Tibial nerve (tissue), 4 donors: ENCODE results near the gene EGFL6. TPM values are rescaled to one million over a fixed set of nuclear protein-coding genes. Genes with fewer than 3 reads are reported as not detected.

ENCODE experiments used
- DNase-seq, 2 donors: peaks; one replicate each; pipeline ENCODE4 v3.0.0-alpha.2; 2019; ENCODE audit warnings: low spot score in 2 of 2
- H3K27ac ChIP-seq, 4 donors: fragments of 200-600 bp; sonication (generic) in 3 of 4; one replicate each; pipeline ENCODE4 v1.5.1; 2017 to 2019; ENCODE audit warnings: mild to moderate bottlenecking in 1 of 4
- H3K27me3 ChIP-seq, 2 donors: fragments of 200-600 bp; sonication (generic) in 1 of 2; one replicate each; pipeline versions ENCODE4 v1.5.1 to v1.6.0; 2017 to 2019
- H3K36me3 ChIP-seq, 3 donors: fragments of 200-600 bp; sonication (generic); one replicate each; pipeline ENCODE4 v1.5.1; 2018 to 2019
- H3K4me1 ChIP-seq, 4 donors: fragments of 200-600 bp; sonication (generic) in 3 of 4; one replicate each; pipeline ENCODE4 v1.5.1; 2017 to 2019
- H3K4me3 ChIP-seq, 4 donors: fragments of 200-600 bp; sonication (generic) in 3 of 4; one replicate each; pipeline ENCODE4 v1.5.1; 2017 to 2019; ENCODE audit warnings: mild to moderate bottlenecking in 1 of 4, moderate library complexity in 1 of 4
- H3K9me3 ChIP-seq, 4 donors: fragments of 200-600 bp; sonication (generic) in 3 of 4; one replicate each; pipeline ENCODE4 v1.5.1; 2017 to 2019
- EP300 ChIP-seq, 2 donors: sonication (generic); formaldehyde crosslinking; IDR thresholded peaks; one replicate each; pipeline ENCODE4 v1.6.1; 2017; ENCODE audit warnings: antibody characterized with exemption in 2 of 2, mild to moderate bottlenecking in 1 of 2
- POLR2A ChIP-seq, 2 donors: fragments of 450-650 bp; IDR thresholded peaks; one replicate each; pipeline ENCODE4 v1.6.1; 2017; ENCODE audit warnings: antibody characterized with exemption in 2 of 2, mild to moderate bottlenecking in 2 of 2, moderate library complexity in 2 of 2
- WGBS, 2 donors: methylation state at CpG; one replicate each; pipeline ENCODE4 v1.1.5; 2018; 5-methylcytosine and 5-hydroxymethylcytosine counted together
- total RNA-seq, 4 donors: library from RNA; depleted of rRNA; stranded (reverse); fragments of >200 nt; gene quantifications; one replicate each; pipeline ENCODE4 v1.1.0, GENCODE V29; 2016
- TF ChIP-seq, protein P1 (sequence below), 5 experiments: fragments of 200-600 bp in 3 of 5; fragments of 450-650 bp in 2 of 5; sonication (generic) in 3 of 5; IDR thresholded peaks; one replicate each; pipeline ENCODE4 v1.5.1; 2016 to 2019; ENCODE audit warnings: antibody characterized with exemption in 5 of 5, mild to moderate bottlenecking in 3 of 5, moderate library complexity in 2 of 5

Gene EGFL6
- total RNA-seq, 4 donors from 2014 or later: not detected

DNA sequence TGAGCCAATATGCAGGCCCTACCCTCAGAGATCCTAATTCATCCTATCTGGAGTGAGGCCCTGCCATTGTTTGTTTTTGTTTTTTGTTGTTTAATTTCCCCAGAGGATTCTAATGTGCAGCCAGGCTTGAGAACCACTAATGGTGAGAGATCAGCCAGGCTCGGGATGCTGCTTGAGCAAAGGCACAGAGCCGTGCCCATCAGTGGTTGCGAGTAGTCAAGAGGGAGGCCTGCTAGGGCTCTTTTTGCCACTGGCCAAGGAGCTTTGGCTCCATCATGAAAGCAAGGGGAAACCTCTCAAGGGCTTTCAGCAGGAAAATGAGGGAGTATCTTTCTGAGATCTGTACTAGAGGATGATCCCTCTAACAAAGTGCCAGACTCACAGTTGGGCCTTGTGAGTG is 86.3 kb downstream of the EGFL6 start:
- H3K27ac ChIP-seq: no peak overlapping the region
- H3K4me1 ChIP-seq: peaks cover 0 to 15% (median 7%) of the 10 kb centered on the region in 4 donors
- no peaks in the 10 kb centered on the region for H3K9me3 ChIP-seq
- TF ChIP-seq POLR2A (IDR thresholded peaks at IDR 0.05) (no peak), EP300 (IDR thresholded peaks at IDR 0.05) (no peak)
- TF ChIP-seq, protein P1, sequence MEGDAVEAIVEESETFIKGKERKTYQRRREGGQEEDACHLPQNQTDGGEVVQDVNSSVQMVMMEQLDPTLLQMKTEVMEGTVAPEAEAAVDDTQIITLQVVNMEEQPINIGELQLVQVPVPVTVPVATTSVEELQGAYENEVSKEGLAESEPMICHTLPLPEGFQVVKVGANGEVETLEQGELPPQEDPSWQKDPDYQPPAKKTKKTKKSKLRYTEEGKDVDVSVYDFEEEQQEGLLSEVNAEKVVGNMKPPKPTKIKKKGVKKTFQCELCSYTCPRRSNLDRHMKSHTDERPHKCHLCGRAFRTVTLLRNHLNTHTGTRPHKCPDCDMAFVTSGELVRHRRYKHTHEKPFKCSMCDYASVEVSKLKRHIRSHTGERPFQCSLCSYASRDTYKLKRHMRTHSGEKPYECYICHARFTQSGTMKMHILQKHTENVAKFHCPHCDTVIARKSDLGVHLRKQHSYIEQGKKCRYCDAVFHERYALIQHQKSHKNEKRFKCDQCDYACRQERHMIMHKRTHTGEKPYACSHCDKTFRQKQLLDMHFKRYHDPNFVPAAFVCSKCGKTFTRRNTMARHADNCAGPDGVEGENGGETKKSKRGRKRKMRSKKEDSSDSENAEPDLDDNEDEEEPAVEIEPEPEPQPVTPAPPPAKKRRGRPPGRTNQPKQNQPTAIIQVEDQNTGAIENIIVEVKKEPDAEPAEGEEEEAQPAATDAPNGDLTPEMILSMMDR (IDR thresholded peaks at IDR 0.05): no peak
- no peak overlapping the region for H3K4me3 ChIP-seq
- H3K27me3 ChIP-seq: no peaks in the 10 kb centered on the region
- DNase-seq: no peak
- H3K36me3 ChIP-seq: no peaks in the 10 kb centered on the region
- WGBS, 2 donors: 80 to 88% methylated on average over 3 of the region's 3 CpGs

DNA sequence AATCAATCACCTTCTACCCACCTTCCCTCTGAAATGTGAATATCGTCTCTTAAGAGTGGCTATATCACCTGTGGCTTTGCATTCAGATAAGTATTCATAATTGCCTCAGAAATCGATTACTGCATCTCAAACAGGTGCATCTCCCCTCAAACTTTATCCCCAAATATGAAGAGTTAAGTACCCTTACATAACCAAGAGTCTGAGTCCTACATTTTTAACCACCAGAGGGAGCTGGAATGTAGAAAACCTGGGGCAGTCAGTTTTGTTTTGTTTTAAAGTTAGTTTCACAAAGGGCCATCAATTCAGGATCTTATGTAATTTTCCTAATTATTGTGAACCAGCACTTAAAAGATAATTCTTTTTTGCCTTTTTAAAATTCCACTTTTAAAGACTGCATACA is 89.2 kb downstream of the EGFL6 start:
- H3K36me3 ChIP-seq: no peaks in the 10 kb centered on the region
- H3K4me1 ChIP-seq: peaks cover 0 to 13% (median 3%) of the 10 kb centered on the region in 4 donors
- peak in 1 of 2 donors; percentile 49 for DNase-seq
- H3K27ac ChIP-seq: peak overlapping the region; percentile 14 to 58 (median 32)
- no peaks in the 10 kb centered on the region for H3K27me3 ChIP-seq
- TF ChIP-seq, protein P1 (IDR thresholded peaks at IDR 0.05): peak; percentile 45 to 85 (median 69)
- TF ChIP-seq POLR2A (IDR thresholded peaks at IDR 0.05) (no peak), EP300 (IDR thresholded peaks at IDR 0.05) (peak in 1 of 2 donors; percentile 15)
- WGBS, 2 donors: 11 to 17% methylated on average over 2 of the region's 2 CpGs
- H3K4me3 ChIP-seq: no peak overlapping the region
- no peaks in the 10 kb centered on the region for H3K9me3 ChIP-seq

DNA sequence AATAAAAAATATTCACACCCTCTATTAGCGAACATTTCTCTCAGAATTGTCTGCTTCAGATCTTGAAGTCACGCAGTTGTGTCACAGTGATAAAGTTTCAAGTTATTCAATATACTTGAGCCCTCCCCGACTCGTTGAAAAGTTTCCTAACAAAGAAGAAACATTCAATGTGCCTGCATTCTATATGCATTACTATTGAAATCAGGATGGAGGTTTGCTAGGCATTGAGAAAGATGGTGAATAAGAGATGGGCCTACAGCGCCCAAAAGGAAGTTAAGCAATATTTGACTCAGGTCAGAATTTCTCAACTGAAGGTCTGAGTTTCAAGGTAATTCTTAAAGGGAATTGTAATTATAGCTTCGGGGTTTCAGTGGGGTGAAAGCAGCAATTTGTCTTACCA is 89.7 kb downstream of the EGFL6 start:
- no peak for DNase-seq
- no peaks in the 10 kb centered on the region for H3K36me3 ChIP-seq
- H3K9me3 ChIP-seq: no peaks in the 10 kb centered on the region
- no peak overlapping the region for H3K4me3 ChIP-seq
- H3K27me3 ChIP-seq: no peaks in the 10 kb centered on the region
- peak overlapping the region; percentile 14 to 58 (median 32) for H3K27ac ChIP-seq
- H3K4me1 ChIP-seq: peaks cover 0 to 9% (median 2%) of the 10 kb centered on the region in 4 donors
- TF ChIP-seq EP300 (IDR thresholded peaks at IDR 0.05) (no peak), POLR2A (IDR thresholded peaks at IDR 0.05) (no peak)
- TF ChIP-seq, protein P1 (IDR thresholded peaks at IDR 0.05): no peak
- 18 to 40% methylated on average over 6 of the region's 6 CpGs for WGBS, 2 donors

DNA sequence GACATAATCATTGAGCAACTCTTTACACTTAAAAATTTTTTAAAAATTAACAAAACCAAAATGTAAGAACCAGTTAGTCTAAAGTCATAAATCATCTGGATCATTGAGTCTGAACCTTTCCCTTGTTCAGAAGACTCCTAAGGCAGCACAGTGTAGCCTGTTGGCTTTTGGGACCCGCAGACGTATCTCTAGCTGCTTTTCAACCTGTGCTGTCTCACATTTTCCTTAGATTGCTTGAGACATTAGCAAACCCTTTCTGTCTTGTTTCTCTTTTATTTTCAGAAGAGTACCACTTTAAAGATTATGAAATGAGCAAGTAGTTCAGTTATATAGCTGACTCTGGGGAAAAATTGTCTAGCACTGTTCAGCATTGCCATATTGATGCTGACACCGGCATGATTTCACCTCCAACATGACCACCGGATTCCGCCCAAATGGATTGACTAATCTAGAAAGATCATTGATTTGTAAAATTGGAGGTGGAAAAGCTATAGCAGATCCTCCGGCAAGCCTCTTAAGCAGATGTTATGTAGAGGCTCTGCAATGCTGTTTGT is 92.4 kb downstream of the EGFL6 start:
- no peaks in the 10 kb centered on the region for H3K36me3 ChIP-seq
- peak overlapping the region in 2 of 4 donors; percentile 9 to 27 for H3K4me3 ChIP-seq
- no peaks in the 10 kb centered on the region for H3K9me3 ChIP-seq
- no peaks in the 10 kb centered on the region for H3K27me3 ChIP-seq
- 74 to 87% methylated on average over 6 of the region's 6 CpGs for WGBS, 2 donors
- TF ChIP-seq, protein P1 (IDR thresholded peaks at IDR 0.05): no peak
- TF ChIP-seq POLR2A (IDR thresholded peaks at IDR 0.05) (no peak), EP300 (IDR thresholded peaks at IDR 0.05) (no peak)
- H3K27ac ChIP-seq: peak overlapping the region in 2 of 4 donors; percentile 13 to 61
- H3K4me1 ChIP-seq: peaks cover 0 to 7% (median 0%) of the 10 kb centered on the region in 4 donors
- no peak for DNase-seq

DNA sequence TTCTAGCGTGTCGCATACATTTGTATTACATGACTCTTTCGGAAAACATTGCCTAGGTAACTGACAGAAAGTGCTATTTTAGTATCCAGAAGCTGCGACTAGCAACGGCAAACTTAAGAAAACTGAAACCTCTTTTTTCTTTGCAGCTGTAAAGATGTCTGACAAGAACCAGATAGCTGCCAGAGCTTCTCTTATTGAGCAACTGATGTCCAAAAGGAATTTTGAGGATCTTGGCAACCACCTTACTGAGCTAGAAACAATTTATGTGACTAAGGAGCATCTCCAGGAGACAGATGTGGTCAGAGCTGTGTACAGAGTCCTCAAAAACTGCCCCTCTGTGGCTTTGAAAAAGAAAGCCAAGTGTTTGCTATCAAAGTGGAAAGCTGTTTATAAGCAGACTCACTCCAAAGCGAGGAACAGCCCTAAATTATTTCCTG is 93.0 kb downstream of the EGFL6 start:
- WGBS, 2 donors: 54 to 73% methylated on average over 6 of the region's 6 CpGs
- peaks cover 0 to 13% (median 3%) of the 10 kb centered on the region in 4 donors for H3K4me1 ChIP-seq
- H3K9me3 ChIP-seq: no peaks in the 10 kb centered on the region
- H3K36me3 ChIP-seq: no peaks in the 10 kb centered on the region
- TF ChIP-seq POLR2A (IDR thresholded peaks at IDR 0.05): no peak
- peak in 1 of 2 donors; percentile 49 for TF ChIP-seq EP300 (IDR thresholded peaks at IDR 0.05)
- H3K27me3 ChIP-seq: no peaks in the 10 kb centered on the region
- peak overlapping the region in 2 of 4 donors; percentile 13 to 61 for H3K27ac ChIP-seq
- DNase-seq: peak in 1 of 2 donors; percentile 11
- H3K4me3 ChIP-seq: peak overlapping the region in 2 of 4 donors; percentile 9 to 27
